Measurements from ENCODE around the gene HYAL4. TPM values are rescaled to one million over a fixed set of nuclear protein-coding genes. Genes with fewer than 3 reads are reported as not detected.

Gene HYAL4
- total and polyA plus RNA-seq, 2 donors (not counting 3 experiments of a cell fraction or from before 2014, with no cell fraction given) = not detected

DNA sequence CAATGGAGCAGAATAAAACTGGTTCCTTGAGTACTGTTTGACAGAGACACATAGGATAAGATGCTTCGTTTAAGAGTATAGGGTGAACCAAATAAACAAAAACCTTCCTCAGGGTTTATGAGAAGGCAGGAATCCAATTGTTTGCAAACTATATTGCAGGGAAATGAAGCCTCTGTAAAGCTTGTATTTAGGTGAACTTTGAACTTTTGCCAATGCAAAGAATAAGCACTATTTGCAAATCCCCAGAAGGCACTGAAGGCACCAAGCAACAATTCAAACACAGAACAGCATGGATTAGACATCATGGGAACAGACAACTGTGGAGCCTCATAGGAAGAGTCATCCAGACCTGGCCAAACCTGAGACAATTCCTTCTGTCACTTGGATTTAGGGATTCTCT is 49.1 kb upstream of the HYAL4 start:
- no peak overlapping the region for H3K4me2 ChIP-seq (ENCODE audit: insufficient read depth, low read length)
- peaks cover 7% of the 10 kb centered on the region for H3K4me1 ChIP-seq (ENCODE audit: control insufficient read depth, extremely low read depth, insufficient read depth, low read length)
- H3K9ac ChIP-seq (replicated peaks; ENCODE audit: extremely low read depth, insufficient read depth, low read length) = no peak overlapping the region
- no peak overlapping the region for H3K27ac ChIP-seq (ENCODE audit: insufficient read depth, low read depth, low read length)
- H3K79me2 ChIP-seq (ENCODE audit: control insufficient read depth, insufficient read depth, low read length) = no peaks in the 10 kb centered on the region
- DNase-seq (ENCODE audit: low read depth, low spot score) (no peak), FAIRE-seq (no peak)
- H3K27me3 ChIP-seq (ENCODE audit: control insufficient read depth in 2 of 2, insufficient read depth in 2 of 2, low read length in 2 of 2) = no peaks in the 10 kb centered on the region
- H2AFZ ChIP-seq (ENCODE audit: low read depth, low read length) = no peak overlapping the region
- no peaks in the 10 kb centered on the region for H3K9me3 ChIP-seq (replicated peaks; ENCODE audit: control insufficient read depth, insufficient read depth, low read length)
- BruUV-seq (replicated peaks) = no TSS peak
- intact Hi-C loops (cut with micrococcal nuclease) (loop anchor here (2.0 to 10.0 kb wide), 6 partner anchors 77 to 1061 kb away; no protein-coding TSS in a partner anchor), dilution Hi-C loops (cut with MboI; ENCODE audit: extremely low pct_ligation_motif_present, low sequenced_read_pairs) (no loop called here)
- no peak overlapping the region for H3K4me3 ChIP-seq (replicated peaks in 1 of 3; ENCODE audit: insufficient read depth in 1 of 3, low read depth in 1 of 3, low read length in 3 of 3)
- no peaks in the 10 kb centered on the region for H3K9me1 ChIP-seq (replicated peaks; ENCODE audit: control insufficient read depth, extremely low read depth, insufficient read depth, low read length)
- ChIA-PET POLR2A (no interaction called here), CTCF (interaction anchor here (0.8 to 4.1 kb wide), 3 partner anchors 70 to 77 kb away, joined by 3 to 71 read pairs (median 3); no protein-coding TSS in a partner anchor)
- H4K20me1 ChIP-seq (replicated peaks; ENCODE audit: control insufficient read depth, extremely low read depth, insufficient read depth, low read length) = no peaks in the 10 kb centered on the region
- TF ChIP-seq MYC (IDR thresholded peaks at IDR 0.05; ENCODE audit: low read depth, low read length) (no peak), POLR2AphosphoS5 (IDR thresholded peaks at IDR 0.05; ENCODE audit: insufficient read depth, low read depth, low read length) (no peak), GATA2 (IDR thresholded peaks at IDR 0.05; ENCODE audit: insufficient read depth, insufficient read length, low read depth, low read length) (no peak), EZH2 (IDR thresholded peaks at IDR 0.05; ENCODE audit: borderline replicate concordance, low read depth, low read length, severe bottlenecking) (no peak), FOS (IDR thresholded peaks at IDR 0.05; ENCODE audit: borderline replicate concordance, insufficient read depth, low read length) (no peak), POLR2A (IDR thresholded peaks at IDR 0.05; ENCODE audit: low read depth, low read length) (no peak), JUN (IDR thresholded peaks at IDR 0.05; ENCODE audit: borderline replicate concordance, insufficient read depth, insufficient read length, low read depth) (no peak)
- TF ChIP-seq, protein P1, sequence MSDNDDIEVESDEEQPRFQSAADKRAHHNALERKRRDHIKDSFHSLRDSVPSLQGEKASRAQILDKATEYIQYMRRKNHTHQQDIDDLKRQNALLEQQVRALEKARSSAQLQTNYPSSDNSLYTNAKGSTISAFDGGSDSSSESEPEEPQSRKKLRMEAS (IDR thresholded peaks at IDR 0.05; ENCODE audit: insufficient read depth, insufficient read length) = no peak
- TF ChIP-seq, protein P2, sequence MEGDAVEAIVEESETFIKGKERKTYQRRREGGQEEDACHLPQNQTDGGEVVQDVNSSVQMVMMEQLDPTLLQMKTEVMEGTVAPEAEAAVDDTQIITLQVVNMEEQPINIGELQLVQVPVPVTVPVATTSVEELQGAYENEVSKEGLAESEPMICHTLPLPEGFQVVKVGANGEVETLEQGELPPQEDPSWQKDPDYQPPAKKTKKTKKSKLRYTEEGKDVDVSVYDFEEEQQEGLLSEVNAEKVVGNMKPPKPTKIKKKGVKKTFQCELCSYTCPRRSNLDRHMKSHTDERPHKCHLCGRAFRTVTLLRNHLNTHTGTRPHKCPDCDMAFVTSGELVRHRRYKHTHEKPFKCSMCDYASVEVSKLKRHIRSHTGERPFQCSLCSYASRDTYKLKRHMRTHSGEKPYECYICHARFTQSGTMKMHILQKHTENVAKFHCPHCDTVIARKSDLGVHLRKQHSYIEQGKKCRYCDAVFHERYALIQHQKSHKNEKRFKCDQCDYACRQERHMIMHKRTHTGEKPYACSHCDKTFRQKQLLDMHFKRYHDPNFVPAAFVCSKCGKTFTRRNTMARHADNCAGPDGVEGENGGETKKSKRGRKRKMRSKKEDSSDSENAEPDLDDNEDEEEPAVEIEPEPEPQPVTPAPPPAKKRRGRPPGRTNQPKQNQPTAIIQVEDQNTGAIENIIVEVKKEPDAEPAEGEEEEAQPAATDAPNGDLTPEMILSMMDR (IDR thresholded peaks at IDR 0.05; ENCODE audit: extremely low read depth in 1 of 2, insufficient read depth in 1 of 2, low read depth in 1 of 2, low read length in 2 of 2) = no peak
- H3K36me3 ChIP-seq (ENCODE audit: control insufficient read depth in 2 of 2, extremely low read depth in 1 of 2, insufficient read depth in 2 of 2, low read length in 2 of 2) = no peaks in the 10 kb centered on the region

All from endothelial cell of umbilical vein (primary cell).